Transverse colon (tissue), 3 donors: ENCODE results near the gene NUDC.

Experiments used
- CTCF ChIP-seq, 5 experiments: fragments of 200-600 bp in 3 of 5; fragments of 450-650 bp in 2 of 5; sonication (generic) in 3 of 5; IDR thresholded peaks; 1 replicate in 2 of 5; 2 replicates in 3 of 5; pipeline ENCODE4 v1.5.1; 2016 to 2017; ENCODE audit warnings: antibody characterized with exemption in 5 of 5, inconsistent platforms in 3 of 5, mild to moderate bottlenecking in 2 of 5, moderate library complexity in 1 of 5
- POLR2A ChIP-seq: fragments of 450-650 bp; IDR thresholded peaks from one replicate; pipeline ENCODE4 v1.6.1; 2016; ENCODE audit warnings: antibody characterized with exemption, mild to moderate bottlenecking, moderate library complexity

GRCh38 chr1:26996024-26996423 is 74.5 kb downstream of the NUDC start:
- TF ChIP-seq CTCF (IDR thresholded peaks at IDR 0.05) = no peak
- TF ChIP-seq POLR2A = no peak
